HPDE6-E6E7 (cell line): Measurements from ENCODE around the gene FER.

Experiments
- DNase-seq: peaks from one replicate; pipeline ENCODE4 v3.0.0; 2011; ENCODE audit warnings: missing footprints; ENCODE audit errors: extremely low spot score

Gene FER

DNA sequence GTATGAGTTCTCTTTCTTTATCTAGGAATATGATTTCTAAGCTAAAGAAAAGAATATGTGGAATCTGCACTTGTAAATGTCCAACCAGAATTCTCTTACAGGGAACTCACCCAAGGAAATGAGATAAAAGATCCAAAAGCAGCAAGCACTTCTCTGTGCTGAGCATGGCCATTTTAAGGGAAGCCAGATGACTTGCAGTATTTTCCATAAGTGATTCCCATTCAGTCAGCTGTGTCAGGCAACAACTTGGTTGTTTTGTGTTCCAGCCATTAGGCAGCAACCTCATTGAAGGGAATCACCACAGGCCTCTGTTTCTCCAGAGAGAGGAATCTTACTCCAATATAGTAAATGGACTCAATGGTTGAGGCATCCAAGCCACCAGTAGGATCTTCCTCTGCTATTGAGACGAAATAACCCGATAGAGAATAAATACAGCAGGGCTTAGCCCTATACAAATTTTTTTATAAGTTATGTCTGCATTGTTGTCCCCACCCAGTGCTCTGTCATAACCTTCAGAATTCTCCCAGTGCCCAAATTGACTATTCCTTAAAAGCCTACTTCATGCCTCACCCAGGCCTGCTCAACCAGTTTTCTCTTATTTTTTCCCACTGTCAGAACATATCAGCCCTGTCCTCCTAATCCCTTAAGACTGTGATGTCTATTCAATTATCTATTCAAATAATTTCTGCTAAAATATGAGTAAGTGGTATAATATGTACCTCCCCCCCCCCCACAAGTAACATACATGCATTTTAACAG lies 425.5 kb downstream of the FER start:
- DNase-seq, result no peak

- no peak for DNase-seq
These were observed 429.5 kb downstream of the FER start for GRCh38 chr5:109177227-109177626.

DNA sequence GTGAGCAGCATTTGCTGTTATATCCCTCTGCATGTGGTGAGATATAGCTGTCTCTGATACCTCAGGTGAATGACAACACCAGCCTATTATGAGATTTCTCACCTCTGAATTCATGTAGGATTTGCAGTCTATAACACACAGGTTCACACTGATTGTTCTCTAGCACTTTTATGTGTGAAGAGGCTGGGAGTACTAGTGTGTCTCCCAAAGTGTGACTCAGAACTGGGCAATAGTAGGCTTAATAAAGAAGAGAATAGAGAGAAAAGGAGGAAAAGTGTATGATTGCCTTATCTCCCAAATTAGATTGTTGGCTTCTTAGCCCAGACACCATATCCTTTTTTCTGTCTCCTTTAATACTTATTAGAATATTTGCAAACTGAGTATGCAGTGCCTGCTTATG lies 430.1 kb downstream of the FER start:
- DNase-seq, result no peak

DNA sequence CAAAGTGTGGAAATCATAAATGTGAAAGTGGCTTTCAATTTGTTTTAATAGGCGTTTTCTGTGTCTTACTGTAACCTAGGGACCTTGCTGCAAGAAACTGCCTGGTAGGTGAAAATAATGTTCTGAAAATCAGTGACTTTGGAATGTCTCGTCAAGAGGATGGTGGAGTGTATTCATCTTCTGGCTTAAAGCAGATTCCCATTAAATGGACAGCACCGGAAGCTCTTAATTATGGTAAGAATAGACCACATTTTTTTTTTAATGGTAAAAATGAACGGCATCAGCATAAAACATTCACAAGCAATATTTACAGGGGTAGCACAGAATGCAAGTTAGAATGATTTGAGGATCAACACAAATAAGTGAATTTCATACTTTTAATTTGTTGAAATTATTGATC lies 433.0 kb downstream of the FER start:
- DNase-seq, result no peak

- DNase-seq, result no peak
These were observed 439.1 kb downstream of the FER start for GRCh38 chr5:109186759-109187158.

GRCh38 chr5:109191153-109191558 lies 443.5 kb downstream of the FER start:
- DNase-seq, result peak; percentile 14

- no peak for DNase-seq
These were observed 444.3 kb downstream of the FER start for GRCh38 chr5:109192027-109192426.

DNA sequence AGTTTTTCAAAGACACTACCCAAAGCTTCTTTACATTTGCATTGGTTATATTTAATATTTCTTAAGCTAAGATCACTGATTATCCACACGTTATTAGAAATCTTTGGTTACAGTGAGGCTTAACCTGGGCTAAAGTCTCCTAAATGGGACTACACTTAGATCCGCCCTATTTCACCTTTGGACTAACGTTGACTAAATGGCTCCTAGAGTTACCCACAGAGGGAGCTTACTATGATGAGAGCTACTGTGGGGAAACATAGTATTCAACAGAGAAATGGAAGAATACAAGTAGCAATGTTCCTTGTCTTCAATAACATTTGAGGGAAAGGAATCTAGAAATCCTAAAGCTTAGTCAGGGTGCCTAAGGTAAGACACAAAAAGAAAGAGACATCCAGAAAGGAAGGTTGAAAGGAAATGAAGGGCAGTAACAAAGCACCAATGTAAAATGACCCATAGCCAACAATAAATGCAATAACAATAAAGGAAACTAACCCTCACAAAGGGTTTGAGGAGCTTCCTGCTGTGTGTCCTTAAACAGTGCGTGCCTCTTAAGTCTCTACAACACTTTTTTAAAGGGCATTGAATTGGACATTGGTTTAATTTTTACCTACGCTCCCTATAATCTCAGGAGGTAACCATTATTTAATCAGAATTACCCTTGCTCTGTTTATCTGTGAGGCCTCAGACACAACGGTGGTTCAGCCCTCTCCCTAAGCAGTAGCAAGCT lies 445.0 kb downstream of the FER start:
- DNase-seq, result no peak

DNA sequence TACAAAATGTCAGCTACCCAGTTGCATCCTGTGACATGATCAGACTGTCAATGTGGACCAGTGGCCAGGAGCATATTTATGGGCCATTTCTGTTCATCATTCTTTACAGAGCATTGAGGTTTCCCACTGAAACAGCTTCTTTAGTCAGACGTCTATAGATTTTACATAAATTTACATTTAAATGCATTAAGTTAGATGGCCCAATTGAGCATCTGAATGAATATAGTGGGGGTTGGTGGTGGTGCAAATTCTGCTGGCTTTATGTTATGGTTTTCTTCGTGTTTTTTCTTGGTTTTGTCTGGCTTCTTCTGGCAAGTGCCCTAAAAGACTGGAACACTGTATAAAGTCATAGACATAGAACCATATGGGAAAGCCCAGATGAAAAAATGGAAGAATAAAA lies 448.0 kb downstream of the FER start:
- no peak for DNase-seq

GRCh38 chr5:109196087-109196822 lies 448.6 kb downstream of the FER start:
- DNase-seq, result no peak

GRCh38 chr5:109196823-109197160 lies 449.1 kb downstream of the FER start:
- no peak for DNase-seq

GRCh38 chr5:109199289-109199688 lies 451.6 kb downstream of the FER start:
- no peak for DNase-seq

DNA sequence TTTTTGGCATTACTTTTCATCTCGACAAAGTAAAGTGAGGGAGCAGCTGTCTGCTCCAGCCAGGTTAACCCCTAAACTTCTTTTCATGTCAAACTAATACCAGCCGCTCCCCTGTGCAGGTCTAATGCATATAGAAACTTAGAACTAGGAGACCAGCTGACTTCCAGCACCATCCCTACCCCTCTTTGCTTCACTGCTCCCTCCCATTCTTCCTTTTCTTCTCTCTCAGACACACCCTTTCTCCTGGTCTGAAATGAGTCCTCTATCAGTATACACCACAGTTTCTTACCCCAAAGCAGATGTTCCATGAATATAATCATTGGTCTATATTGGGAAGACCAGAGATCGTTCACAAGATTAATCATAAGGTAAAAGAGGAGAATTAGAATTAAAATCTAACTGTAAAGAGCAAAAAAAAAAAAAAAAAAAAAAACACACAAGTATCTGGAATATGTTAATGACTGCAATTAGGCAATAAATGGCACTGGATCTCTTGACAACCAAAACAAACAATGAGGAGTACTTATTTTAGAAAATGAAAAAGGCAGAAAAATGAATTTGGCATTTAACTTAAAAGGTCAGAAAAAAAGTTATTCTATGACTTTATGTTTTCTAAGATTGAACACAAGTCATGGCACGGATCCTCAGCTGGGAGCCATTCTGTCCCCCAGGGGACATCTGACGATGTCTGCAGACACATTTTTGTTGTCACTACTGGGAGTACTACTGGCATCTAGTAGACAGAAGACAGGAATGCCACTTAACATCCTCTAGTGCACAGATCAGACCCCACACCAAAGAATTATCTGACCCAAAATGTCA lies 452.3 kb downstream of the FER start:
- no peak for DNase-seq

- no peak for DNase-seq
These were observed 467.3 kb downstream of the FER start for GRCh38 chr5:109215040-109215439.

- DNase-seq, result no peak
These were observed 471.1 kb downstream of the FER start for GRCh38 chr5:109218818-109219217.

GRCh38 chr5:109223531-109223930 lies 475.8 kb downstream of the FER start:
- no peak for DNase-seq

DNA sequence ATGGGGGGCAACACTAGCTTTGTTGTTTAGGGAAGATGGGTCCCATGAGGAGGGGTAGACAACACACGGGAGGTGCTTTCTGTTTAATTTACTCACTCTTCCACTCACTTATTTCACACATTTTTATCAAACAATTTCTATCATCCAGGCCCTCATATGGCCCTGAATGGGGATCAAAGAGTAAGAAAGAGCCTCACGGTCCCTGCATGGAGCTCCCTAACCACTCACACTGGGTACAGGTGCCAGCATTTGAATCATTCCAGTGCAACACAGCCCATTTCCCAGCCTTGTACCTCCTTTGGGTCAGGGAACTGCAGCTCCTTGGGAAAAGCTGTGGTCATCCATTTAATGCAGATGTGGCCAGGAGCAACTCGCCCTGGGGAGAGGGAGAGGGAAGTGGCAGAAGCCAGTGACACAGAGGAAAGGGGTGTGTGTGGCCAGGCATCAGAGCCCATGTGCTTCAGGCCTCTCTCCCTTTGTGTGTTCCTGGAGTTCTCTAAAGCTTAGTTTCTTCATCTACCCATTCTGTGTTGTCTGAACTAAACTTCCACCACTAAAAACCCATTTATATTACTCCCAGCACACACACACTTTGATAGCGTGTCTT lies 476.7 kb downstream of the FER start:
- no peak for DNase-seq

DNA sequence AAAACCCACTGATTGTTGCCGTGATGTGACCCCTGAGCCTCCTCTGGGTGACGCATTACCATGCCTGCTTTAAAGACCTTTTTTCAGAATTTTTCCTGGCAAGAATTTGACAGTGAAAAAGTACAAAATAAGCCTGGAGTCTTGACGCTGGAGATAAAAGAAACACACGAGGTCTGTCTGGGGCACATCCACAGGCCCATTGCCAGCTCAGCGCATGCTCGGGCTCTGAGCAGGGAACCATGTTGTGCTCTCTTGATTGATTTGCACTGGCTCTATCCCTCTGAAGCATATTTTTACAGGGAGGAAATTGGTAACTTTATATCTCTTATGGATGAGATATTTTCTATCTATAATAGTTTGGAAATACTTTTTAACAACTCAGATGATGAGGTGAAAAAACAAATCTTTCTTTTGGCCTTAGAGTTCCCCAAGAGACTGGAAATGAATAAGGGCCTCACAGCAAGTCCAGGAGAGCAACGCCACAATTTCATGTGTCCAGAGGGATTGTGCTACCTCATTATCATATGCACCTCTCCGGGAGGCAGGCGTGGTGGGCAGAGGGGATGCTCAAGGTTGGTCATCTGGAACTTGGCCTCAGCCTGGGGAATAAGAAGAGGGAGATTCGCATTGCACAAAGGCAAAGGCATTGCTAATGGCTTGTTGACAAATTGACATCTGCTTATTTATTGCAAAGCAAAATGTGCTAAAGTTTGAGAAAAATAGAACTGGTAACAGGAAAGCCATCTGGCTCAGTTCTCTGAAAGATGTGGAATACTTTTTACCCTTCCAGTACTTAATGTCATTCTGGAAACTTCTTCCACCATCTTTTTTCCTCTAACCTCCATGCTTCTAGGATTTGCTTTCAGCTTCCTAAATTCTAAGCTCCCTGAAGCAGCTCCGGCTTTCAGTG lies 478.3 kb downstream of the FER start:
- DNase-seq, result no peak

GRCh38 chr5:109230369-109230768 lies 482.7 kb downstream of the FER start:
- DNase-seq, result no peak

DNA sequence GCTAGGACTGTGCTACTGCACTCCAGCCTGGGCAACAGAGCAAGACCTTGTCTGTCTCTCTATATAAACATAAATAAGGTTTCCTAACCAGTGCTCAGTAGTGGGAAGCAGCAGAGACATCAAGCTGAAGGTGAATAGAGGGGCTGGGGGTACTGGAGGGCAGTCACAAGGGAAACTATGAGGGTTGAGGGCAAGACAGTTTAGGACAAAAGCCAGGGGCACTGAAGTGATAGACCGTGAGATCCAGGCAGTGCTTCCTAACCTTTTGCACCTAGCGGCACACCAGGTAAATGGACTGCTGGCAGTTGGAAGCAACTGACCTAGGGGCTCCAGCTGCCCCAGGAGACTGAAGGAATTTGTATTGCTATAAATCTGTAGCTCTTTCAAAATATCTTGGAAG lies 483.6 kb downstream of the FER start:
- no peak for DNase-seq
